HEK293 (cell line): ENCODE measurements around the gene ANK2.

Source experiments
- SETDB1 ChIP-seq: IDR thresholded peaks from one replicate; pipeline ENCODE4 v1.6.1; 2017; ENCODE audit warnings: mild to moderate bottlenecking, low read length, moderate library complexity, mixed read lengths; ENCODE audit not compliant: insufficient read length
- SP2 ChIP-seq: fragments of 450-650 bp; formaldehyde crosslinking; IDR thresholded peaks from 2 replicates; pipeline ENCODE4 v1.5.1; 2016; ENCODE audit warnings: missing biosample characterization, missing genetic modification characterization
- ZNF37A ChIP-seq: fragments of 450-650 bp; IDR thresholded peaks from 2 replicates; pipeline ENCODE4 v1.5.1; 2018; ENCODE audit warnings: missing biosample characterization, missing genetic modification characterization
- TF ChIP-seq, protein P1 (sequence below): fragments of 450-650 bp; formaldehyde crosslinking; IDR thresholded peaks from 2 replicates; pipeline ENCODE4 v1.5.1; 2016; ENCODE audit warnings: missing biosample characterization, missing genetic modification characterization
- TF ChIP-seq, protein P2 (sequence below): fragments of 450-650 bp; IDR thresholded peaks from 2 replicates; pipeline ENCODE4 v1.5.1; 2018; ENCODE audit warnings: missing biosample characterization, missing genetic modification characterization

DNA sequence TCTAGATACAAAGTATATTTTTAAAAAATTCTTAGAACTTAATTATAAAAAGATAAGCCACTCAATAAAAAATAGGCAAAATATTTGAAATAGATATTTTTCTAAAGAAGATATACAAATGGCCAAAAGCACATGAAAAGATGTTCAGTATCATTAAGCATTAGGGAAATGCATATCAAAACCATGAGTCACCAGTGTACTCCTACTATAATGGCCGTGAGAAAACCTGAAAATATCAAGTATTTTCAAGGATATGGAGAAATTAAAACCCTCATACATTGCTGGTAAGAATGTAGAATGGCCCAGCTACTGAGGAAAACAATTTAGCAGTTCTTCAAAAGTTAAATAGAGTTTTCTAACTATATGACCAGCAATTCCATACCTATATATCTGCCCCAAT is 374.2 kb downstream of the ANK2 start:
- no peak for TF ChIP-seq SETDB1
- TF ChIP-seq SP2, result no peak
- TF ChIP-seq, protein P1, sequence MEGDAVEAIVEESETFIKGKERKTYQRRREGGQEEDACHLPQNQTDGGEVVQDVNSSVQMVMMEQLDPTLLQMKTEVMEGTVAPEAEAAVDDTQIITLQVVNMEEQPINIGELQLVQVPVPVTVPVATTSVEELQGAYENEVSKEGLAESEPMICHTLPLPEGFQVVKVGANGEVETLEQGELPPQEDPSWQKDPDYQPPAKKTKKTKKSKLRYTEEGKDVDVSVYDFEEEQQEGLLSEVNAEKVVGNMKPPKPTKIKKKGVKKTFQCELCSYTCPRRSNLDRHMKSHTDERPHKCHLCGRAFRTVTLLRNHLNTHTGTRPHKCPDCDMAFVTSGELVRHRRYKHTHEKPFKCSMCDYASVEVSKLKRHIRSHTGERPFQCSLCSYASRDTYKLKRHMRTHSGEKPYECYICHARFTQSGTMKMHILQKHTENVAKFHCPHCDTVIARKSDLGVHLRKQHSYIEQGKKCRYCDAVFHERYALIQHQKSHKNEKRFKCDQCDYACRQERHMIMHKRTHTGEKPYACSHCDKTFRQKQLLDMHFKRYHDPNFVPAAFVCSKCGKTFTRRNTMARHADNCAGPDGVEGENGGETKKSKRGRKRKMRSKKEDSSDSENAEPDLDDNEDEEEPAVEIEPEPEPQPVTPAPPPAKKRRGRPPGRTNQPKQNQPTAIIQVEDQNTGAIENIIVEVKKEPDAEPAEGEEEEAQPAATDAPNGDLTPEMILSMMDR (tag by site-specific recombination), result no peak
- TF ChIP-seq ZNF37A (tag by site-specific recombination), result no peak
- TF ChIP-seq, protein P2, sequence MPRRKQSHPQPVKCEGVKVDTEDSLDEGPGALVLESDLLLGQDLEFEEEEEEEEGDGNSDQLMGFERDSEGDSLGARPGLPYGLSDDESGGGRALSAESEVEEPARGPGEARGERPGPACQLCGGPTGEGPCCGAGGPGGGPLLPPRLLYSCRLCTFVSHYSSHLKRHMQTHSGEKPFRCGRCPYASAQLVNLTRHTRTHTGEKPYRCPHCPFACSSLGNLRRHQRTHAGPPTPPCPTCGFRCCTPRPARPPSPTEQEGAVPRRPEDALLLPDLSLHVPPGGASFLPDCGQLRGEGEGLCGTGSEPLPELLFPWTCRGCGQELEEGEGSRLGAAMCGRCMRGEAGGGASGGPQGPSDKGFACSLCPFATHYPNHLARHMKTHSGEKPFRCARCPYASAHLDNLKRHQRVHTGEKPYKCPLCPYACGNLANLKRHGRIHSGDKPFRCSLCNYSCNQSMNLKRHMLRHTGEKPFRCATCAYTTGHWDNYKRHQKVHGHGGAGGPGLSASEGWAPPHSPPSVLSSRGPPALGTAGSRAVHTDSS (tag by site-specific recombination), result no peak
